ENCODE results near the gene PEMT. TPM values are rescaled to one million over a fixed set of nuclear protein-coding genes. Genes with fewer than 3 reads are reported as not detected.

The PEMT gene
- total RNA-seq, 1 experiment from 2014 or later, result 178 TPM

GRCh38 chr17:17554266-17554665 lies 37.2 kb downstream of the PEMT start:
- Histone ChIP-seq H3K36me3 (ENCODE audit: low read depth, low read length) (no peaks in the 10 kb centered on the region), H3K27ac (ENCODE audit: low read length) (no peak overlapping the region), H3K79me2 (ENCODE audit: low read length) (no peaks in the 10 kb centered on the region), H3K4me2 (ENCODE audit: low read length) (no peak overlapping the region), H2AFZ (ENCODE audit: low read length) (no peak overlapping the region), H3K27me3 (ENCODE audit: low read length) (no peaks in the 10 kb centered on the region), H3K9ac (ENCODE audit: low read length) (no peak overlapping the region), H4K20me1 (ENCODE audit: low read length) (no peaks in the 10 kb centered on the region), H3K9me2 (replicated peaks; ENCODE audit: low read length) (no peaks in the 10 kb centered on the region), H3K4me3 (ENCODE audit: low read length) (no peak overlapping the region), H3F3A (ENCODE audit: low read length, unreplicated experiment) (no peaks in the 10 kb centered on the region), H3K4me1 (ENCODE audit: insufficient read depth, low read length) (no peaks in the 10 kb centered on the region), H3K9me3 (ENCODE audit: low read length) (no peaks in the 10 kb centered on the region)
- ATAC-seq (no peak), DNase-seq (no peak)
- ChIA-PET CTCF (no interaction called here), POLR2A (ENCODE audit: unreplicated experiment) (no interaction called here)
- intact Hi-C loops (cut with micrococcal nuclease), result no loop called here
- TF ChIP-seq EZH2 (IDR thresholded peaks at IDR 0.05; ENCODE audit: low read length, unreplicated experiment) (no peak), CTCF (conservative IDR thresholded peaks at IDR 0.05; ENCODE audit: low read depth, low read length) (no peak), EZH2phosphoT487 (IDR thresholded peaks at IDR 0.05; ENCODE audit: borderline replicate concordance, low read length) (no peak)
- no TSS peak for BruUV-seq (replicated peaks)

GRCh38 chr17:17553217-17554195 lies 38.0 kb downstream of the PEMT start:
- CTCF ChIA-PET, result no interaction called here
- no peak overlapping the region for H2AFZ ChIP-seq (ENCODE audit: low read length)
- H3K36me3 ChIP-seq (ENCODE audit: low read depth, low read length), result no peaks in the 10 kb centered on the region
- intact Hi-C loops (cut with micrococcal nuclease), result no loop called here
- TF ChIP-seq CTCF (conservative IDR thresholded peaks at IDR 0.05; ENCODE audit: low read depth, low read length), result no peak
- TF ChIP-seq EZH2phosphoT487 (IDR thresholded peaks at IDR 0.05; ENCODE audit: borderline replicate concordance, low read length), result no peak
- TF ChIP-seq EZH2 (IDR thresholded peaks at IDR 0.05; ENCODE audit: low read length, unreplicated experiment), result no peak
- no peak overlapping the region for H3K4me2 ChIP-seq (ENCODE audit: low read length)
- no peaks in the 10 kb centered on the region for H3K9me2 ChIP-seq (replicated peaks; ENCODE audit: low read length)
- H3K4me1 ChIP-seq (ENCODE audit: insufficient read depth, low read length), result no peaks in the 10 kb centered on the region
- no peaks in the 10 kb centered on the region for H3F3A ChIP-seq (ENCODE audit: low read length, unreplicated experiment)
- H3K27ac ChIP-seq (ENCODE audit: low read length), result no peak overlapping the region
- H3K9ac ChIP-seq (ENCODE audit: low read length), result no peak overlapping the region
- POLR2A ChIA-PET (ENCODE audit: unreplicated experiment), result no interaction called here
- no peaks in the 10 kb centered on the region for H3K9me3 ChIP-seq (ENCODE audit: low read length)
- no peaks in the 10 kb centered on the region for H3K79me2 ChIP-seq (ENCODE audit: low read length)
- no TSS peak for BruUV-seq (replicated peaks)
- H4K20me1 ChIP-seq (ENCODE audit: low read length), result no peaks in the 10 kb centered on the region
- no peak for DNase-seq
- no peak for ATAC-seq
- H3K4me3 ChIP-seq (ENCODE audit: low read length), result no peak overlapping the region
- H3K27me3 ChIP-seq (ENCODE audit: low read length), result no peaks in the 10 kb centered on the region

Data from PC-3 (cell line).